Activated CD8-positive, alpha-beta memory T cell treated with anti-CD3 and anti-CD28 coated beads, Interleukin-2, amount 50 U/mL, for 24 hours (primary cell): ENCODE data around the gene ANO1.

ENCODE experiments used
- DNase-seq: peaks from one replicate; pipeline ENCODE4 v3.0.0-alpha.2; 2020; ENCODE audit errors: extremely low read depth

Gene ANO1

DNA sequence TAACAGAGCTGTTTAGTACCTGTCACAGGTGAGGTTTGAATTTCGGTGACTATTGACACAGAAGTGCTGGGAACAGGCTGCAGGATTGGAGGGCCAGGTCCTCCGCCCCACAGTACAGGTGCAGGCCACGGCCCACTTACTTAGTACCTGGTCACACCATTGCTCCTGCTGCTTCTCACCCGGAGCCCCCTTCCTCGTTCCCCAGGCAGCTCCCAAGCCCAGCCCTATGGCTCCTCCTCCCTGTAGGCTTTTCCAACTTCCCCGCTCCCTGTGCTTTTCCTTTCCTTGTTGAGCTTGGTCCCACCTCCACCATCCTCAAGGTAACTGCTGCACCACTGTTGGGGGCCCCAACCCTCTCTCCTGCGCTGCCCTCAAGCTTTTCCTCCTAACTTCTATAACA lies 27.9 kb upstream of the ANO1 start:
- DNase-seq: no peak

DNA sequence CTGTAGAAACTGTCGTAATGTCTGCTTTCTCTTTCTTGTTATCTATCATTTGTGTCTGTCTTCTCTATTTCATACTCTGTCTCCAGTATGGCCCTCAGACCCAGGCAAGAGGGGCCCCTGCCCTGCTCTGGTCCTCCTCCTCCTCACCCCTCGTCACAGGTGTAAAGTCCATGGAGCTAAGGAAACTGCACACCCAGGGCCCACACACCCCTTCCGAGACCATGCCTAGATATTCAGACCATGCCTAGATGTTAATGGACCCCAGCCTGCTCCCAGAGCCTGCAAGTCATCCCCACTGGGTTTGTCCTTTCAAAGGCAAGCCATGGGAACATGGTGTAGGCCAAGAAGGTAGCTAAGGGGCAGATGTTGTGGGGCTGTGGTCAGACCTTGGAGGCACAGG lies 24.1 kb upstream of the ANO1 start:
- no peak for DNase-seq

DNA sequence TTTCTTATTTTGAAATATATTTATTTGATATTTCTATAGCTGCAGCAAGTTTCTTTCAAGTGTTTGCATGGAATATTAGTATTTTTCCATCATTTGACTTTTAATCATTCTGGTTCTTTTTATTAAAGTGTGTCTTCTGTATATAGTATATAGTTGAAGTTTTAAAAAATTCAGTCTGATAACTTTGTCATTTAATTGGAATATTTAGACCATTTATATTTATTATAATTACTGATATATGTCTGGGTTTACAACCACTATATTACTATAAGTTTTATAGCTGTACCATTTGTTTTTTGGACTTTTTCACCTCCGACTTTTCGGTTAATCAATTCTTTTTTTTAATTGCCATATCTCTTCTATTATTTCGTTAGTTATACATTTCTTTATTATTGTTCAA lies 22.7 kb upstream of the ANO1 start:
- DNase-seq: no peak

DNA sequence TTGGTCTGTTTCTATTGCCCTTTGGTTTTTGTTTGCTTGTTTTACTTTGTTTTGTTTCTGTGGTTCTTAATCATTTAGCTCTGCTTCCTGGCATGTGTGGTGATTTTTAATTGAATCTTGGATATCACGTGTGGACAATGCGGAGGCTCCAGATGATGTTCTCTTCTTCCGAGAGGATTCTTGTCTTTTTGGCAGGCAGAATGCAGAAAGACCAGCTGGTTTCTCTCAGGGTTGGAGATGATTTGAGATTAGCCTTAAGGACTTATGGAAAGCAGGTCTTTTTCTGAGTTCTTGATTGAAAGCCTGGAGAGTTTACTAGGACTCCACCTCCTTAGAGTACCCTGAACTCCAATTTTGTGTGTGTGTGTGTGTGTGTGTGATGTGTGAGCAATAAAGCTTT lies 21.0 kb upstream of the ANO1 start:
- no peak for DNase-seq

DNA sequence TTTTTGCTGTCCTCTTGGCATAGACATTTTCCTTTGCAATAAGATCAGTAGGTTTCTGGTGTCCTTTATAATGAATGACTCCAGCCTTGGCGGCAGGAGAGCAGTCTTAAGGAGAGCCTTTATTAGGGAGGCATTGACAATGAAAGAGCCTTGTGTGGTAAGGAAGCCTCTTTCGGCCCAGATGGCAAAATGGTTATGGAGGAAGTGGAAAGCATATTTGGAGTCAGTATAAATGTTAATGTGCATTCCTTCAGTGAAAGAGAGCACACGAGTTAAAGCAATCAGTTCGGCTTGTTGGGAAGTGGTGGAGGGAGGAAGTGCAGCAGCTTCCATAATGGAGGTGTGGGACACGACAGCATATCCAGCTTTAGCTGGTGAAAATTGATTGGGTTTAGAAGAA lies 18.1 kb upstream of the ANO1 start:
- DNase-seq: no peak

DNA sequence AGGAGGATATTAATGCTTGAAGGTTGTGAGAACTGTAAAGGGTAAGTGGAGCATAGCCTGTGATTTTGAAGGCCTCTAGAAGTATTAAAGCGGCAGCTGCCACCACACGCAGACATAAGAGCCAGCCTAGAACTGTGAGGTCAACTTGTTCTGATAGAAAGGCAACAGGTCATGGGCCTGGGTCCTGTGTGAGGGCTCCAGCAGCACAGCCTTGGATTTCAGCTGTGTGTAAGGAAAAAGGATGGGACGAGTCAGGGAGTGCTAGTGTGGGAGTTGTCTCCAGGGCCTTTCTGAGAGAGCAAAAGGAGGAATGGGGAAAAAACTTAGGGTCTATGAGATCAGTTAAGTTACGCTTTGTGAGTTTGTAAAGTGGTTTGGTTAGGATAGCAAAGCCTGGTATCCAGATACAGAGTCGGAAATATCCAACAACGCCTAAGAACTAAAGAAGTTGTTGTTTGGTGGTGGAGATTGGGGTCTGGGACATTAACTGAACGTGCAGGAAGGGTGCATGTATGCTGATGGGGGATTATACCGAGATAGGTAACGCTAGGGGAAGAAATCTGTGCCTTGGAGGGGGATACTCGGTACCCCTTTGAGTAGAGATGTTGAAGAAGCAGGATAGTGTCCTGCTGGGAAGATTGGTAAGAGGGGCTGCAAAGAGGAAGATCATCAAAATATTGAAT lies 17.4 kb upstream of the ANO1 start:
- no peak for DNase-seq

DNA sequence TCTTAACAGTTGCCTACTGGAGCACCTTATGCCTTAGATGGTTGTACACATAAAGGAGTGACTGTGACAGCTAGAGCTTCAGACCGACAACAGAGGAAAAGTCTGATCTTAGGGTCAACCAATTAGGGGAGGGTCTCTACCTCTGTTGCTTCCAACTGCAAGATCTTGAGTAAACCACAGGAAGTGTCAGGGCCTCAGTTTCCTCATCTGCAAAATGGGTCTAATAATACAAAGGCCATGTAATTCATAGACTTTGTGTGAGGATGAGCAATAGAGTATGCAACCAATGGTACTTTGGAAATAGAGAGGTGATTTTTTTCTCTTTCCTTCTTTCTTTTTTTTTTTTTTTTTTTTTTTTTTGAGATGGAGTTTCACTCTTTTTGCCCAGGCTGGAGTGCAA lies 16.4 kb upstream of the ANO1 start:
- no peak for DNase-seq

DNA sequence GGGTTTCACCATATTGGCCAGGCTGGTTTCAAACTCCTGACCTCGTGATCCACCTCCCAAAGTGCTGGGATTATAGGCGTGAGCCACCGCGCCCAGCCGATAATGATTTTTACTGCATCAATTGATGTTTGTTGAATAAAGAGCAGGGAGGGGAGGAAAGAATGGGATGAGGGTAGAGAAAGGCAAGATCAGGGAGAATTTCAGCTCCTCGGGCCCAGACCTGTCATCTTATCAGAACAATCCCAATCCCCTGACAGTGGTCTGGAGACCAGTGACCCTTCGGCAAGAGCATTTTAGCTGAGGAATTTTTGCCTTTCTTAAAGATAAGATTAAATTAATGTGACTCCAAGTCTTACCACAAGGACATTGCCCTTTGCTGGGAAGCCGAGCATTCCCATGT lies 15.0 kb upstream of the ANO1 start:
- DNase-seq: no peak

DNA sequence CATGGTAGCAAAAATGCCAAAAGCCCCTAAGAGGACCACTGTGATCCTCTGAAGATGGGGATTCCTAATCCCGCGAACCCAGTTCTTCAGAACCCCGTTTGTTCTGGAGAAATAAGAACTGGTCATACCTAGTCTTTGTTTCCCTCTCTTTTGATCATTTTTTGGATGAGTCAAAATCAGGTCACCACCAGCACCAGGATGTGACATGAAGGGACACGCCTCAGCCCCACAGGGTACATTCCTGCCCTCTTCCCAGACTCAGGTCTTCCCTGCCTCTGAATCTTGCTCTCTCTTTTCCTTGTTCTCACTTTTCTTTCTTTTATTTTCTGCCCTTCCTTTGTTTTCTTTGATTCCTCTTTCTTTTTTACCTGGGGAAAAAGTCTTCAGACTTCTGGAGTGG lies 14.6 kb upstream of the ANO1 start:
- DNase-seq: no peak

DNA sequence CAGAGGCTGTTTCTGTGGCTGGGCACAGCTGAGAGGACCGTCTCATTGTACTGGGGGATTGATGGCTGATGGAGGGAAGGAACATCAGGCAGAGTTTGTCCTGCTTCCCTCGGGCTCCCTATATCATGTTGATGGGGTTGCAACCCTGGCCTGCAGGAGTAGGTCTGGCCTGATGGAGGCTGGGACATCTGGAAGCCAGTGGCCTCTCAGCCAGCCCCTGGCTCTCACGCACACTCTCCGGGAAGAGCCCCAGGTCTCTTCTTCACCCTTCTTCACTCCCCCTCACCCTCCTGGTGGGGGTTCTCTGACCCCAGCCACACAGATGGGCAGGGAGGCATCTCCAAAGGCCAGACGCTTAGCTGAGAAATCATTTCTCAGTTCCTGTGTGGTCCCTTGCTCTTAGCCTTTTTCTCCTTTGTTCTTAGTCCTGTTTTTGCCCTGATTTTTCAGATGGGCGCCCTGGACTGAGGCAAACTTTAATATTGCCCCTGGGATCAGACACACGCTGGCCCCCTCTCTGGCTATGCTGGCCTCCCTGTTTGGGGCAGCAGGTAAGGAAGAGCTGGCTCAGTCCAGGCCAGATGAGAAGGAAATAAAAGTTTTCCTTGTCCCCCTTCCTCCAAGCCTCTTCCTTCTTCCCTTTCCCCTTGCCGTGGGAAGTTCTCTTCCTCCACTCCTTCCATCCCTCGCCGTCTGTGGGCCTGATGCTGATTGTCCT lies 13.9 kb upstream of the ANO1 start:
- no peak for DNase-seq

DNA sequence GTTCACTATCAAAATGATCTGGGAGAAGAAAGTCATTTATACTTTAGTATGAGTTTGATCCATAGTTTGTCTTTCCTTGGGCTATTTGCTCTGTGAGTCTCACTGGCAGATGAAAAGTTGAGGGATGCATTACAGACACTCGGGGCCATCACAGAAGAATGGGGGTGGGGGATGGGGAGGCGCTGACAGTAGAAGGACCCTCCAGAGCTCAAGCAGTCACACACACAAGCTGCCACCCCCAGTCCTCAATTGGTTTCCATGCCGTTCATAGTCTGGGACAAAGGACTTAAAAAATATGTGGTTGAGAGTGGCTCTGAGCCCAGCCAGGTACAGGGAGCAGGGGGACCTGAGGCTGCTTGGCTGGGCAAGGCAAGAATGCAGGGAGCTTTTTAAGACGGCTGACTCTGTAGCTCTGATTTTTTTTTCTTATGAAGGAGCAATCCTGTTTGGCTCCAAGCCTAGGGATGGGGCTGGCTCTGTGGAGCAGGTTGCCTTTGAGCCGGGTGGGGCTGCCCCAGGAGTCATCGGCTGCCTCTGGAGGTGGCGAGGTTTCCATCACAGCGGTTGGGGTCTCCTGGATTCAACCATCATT lies 13.3 kb upstream of the ANO1 start:
- no peak for DNase-seq

DNA sequence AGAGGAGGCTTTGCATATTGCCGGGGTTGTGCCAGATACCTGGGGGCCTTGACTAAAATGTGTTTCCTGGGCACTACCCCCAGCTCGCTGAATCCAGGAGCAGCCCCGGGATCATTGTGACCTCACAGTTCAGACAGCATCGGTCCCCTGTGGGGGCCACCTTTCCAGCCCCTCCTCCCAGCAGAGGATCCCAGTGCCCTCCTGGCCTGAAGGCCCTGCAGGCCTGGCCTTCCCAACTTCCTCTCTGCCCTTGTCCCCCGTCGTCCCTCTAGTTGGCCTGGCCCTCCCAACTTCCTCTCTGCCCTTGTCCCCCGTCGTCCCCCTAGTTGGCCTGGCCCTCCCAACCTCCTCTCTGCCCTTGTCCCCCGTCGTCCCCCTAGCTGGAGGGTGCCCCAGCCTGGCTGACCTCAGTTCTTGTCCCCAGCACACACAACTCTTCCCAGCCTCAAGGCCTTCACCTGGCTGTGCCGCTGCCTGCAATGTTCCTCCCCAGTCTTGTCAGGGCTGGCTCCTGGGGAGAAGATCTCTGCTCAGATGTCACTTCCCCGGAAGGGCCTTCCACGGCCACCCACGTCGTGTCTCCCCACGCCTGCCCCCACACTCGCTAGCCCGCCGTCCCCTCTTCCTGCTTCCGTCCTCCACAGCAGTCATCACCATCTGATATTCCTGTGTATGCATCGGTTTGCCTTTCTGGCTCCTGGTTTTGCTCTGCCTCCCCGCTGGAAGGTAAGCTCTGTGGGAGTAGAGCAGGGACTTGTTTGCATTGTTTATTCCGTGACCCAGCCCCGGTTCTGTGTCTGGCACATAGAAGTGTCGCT lies 12.6 kb upstream of the ANO1 start:
- DNase-seq: no peak

DNA sequence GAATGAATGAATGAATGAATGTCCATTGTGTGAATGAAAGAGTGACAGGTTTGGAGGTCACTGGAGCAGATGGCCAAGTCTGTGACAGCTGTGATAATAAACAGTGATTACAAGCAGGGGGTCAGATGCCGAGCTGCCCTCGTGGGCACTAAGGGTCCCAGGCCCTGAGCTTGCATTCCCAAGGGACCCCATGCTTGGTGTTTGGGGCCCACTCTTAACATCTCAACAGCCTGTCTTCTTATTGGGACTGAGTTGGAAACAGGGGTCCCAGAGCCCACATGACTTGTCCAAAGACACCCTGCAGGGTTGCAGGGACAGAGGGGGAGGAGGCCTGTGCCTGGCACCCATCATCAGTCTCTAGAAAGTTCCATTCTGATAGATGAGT lies 12.0 kb upstream of the ANO1 start:
- DNase-seq: no peak

DNA sequence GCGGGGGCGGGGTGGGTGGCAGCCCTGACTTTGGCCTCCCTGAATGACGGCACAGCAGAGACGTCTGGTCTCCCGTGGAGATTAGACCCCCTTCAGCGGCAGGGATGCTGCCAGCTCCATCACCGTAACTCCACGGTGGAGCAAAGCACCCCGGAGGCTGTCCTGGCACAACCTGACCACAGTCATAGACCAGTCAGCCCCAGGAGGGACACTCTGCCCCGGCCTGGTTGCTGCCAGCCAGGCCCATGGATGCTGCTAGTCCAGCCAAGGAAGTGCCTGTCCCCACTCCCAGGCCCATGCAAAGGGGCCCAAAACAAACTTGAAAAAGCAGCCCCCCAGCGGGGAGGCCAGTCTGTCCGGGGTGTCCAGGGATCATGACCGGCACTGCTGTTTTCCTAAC lies 11.5 kb upstream of the ANO1 start:
- DNase-seq: no peak

DNA sequence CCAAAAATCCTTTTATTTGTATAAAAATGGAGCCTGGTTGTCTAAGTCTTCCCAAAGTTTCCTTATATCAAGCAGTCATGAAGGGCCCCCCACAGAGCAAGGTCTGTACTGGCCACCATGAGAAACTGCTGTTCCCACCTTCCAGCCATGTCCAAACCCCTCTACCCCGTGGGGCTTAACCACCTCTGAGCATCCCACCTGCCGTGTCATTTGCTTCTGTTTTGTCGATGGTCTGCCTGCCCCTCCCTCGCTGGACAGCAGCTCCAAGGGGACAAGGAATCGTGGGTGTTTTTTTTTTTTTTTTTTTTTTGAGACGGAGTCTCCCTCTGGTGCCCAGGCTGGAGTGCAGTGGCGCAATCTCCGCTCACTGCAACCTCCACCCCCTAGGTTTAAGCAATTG lies 11.1 kb upstream of the ANO1 start:
- DNase-seq: no peak

DNA sequence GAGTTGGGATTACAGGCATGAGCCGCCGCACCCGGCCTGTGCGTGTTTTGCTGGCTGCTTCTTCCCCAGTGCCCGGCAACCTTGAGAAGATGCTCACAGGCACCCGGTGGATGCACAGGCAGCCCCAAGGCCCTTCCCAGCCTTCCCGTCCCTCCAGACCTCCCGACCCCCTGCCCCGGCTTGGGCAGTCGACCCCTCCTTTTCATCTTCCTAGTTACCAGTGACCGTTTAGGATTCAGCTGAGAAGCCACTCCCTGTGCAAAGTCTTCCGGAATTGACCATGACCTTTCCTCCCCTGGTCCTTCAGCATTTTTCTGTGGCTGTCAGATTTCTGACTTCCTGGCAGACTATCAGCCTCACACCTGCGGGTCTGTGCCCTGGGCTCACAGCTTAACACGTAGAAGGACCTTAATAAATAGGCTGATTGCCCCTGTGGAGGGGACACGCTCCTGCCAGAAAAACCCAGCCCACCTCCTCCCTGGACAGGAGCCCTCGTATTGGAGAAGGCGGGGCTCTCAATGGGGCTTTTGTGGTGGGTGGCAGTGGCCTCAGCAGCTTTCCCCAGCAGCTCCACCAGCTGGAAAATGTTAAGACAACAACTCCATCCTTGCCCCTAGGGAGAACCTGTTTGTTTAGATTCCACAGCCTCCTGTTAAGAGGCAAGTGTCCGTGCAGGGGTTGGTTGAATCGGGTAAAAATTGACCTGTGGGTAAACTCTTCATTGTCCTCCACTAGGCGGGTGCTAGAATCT lies 10.4 kb upstream of the ANO1 start:
- no peak for DNase-seq

DNA sequence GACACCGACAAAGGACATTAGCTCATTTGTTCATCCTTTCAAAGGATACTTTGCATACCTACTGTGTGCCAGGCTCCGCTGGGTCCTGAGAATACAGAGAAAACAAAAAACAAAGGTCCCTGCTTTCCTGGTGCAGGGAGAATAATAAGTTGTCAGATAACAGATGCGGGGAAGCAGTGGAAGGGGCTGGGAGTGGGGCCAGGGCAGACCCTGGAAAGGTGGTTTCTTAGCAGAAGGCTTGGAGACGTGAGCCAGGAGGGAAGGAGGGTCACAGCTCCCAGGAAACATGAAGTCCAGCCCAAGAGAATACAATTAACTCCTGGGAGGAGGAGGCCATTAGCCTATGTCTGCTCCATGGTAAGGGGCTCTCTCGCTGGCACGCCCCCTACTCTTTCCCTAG lies 9.8 kb upstream of the ANO1 start:
- DNase-seq: no peak

DNA sequence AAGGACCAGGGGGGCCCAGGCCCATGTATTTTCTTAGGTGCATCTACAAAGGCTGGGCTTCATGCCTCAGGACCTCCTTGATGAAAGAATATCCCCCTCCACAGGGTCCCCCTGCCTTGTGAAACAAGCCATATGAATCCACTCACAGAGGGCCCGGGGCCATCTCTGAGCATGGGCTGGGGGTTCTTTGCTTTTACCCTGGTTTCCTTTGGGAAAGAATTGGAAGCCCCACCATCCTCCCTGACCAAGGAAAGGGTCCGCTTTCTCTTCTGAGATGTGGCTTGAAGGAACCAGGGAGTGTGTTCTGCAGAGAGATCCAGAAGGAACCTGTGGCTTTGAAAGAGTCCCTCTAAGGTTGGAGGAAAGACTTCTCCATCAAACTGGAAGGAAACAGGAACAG lies 9.2 kb upstream of the ANO1 start:
- no peak for DNase-seq

DNA sequence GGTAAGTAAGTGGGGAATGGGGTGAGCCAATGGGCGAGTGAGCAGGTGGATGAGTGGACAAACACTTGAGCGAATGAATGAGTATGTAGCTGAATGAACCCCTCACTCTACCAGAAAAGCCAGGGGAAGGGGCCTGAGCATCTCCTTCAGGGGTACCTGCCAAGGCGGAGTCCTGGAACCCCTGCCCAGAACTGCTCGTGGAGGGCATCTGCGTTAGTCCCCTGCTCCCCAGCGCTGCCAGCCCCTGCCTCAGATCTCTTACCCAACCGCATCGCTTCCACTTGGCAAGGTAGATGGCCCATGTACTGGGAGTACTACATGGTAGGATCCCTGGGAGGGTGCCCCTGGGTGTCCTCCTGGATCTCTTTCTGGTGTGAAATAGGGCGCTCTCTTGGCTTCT lies 7.4 kb upstream of the ANO1 start:
- DNase-seq: no peak

DNA sequence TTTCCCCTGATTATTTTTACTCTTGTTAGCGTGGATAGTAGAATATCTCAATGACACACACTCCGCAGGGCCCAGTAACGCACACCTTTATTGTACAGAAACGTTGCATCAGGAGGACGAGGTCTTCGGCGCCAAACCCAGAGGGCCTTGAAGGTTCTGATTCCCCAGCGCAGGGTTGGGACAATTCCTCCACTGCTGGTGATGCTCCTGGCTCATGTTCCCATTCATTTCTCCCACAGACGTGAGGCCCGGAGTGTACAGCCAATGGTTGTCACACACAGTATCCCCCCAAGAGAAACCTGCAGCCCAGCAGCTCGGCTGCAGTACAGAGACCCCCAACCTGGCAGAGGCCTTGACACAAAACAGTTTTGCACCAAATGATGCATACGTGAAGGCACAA lies 6.1 kb upstream of the ANO1 start:
- DNase-seq: no peak

DNA sequence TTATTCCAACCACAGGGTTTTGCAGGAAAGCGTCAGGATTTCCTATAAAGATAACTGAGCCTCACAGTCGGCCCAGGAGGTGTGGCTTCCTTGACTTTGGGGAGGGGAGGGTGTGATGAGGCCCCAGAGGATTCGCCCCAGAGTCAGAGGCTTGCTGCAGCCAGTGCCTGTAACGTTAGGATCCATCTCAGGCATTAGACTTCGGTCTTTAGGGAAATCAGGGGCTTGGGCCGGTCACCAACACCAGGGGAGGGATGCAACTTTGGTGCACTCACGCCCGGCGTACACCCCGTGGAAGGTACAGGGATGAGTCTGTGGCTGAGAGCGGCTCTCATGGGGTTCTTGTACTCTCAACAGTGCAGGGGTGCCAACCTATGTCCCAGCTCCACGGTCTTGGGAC lies 5.7 kb upstream of the ANO1 start:
- no peak for DNase-seq
